Stimulated activated CD4-positive, alpha-beta T cell treated with anti-CD3 and anti-CD28 coated beads, TNF-alpha, amount 100 ng/mL, for 24 hours (primary cell): Measurements from ENCODE around the gene NTHL1.

Experiments used
- DNase-seq, 3 experiments: peaks; one replicate each; pipeline ENCODE4 v3.0.0-alpha.2; 2020; ENCODE audit warnings: low read depth in 3 of 3

Gene NTHL1

GRCh38 chr16:2084895-2085625 is 37.4 kb upstream of the NTHL1 start:
- no peak for DNase-seq

- DNase-seq, result no peak
Measured at GRCh38 chr16:2083876-2084780, 36.5 kb upstream of the NTHL1 start.

GRCh38 chr16:2083409-2083808 is 35.8 kb upstream of the NTHL1 start:
- no peak for DNase-seq

- no peak for DNase-seq
Measured at GRCh38 chr16:2082983-2083364, 35.3 kb upstream of the NTHL1 start.

GRCh38 chr16:2082171-2082982 is 34.7 kb upstream of the NTHL1 start:
- DNase-seq, result no peak

GRCh38 chr16:2081201-2082084 is 33.8 kb upstream of the NTHL1 start:
- no peak for DNase-seq

- DNase-seq, result no peak
Measured at GRCh38 chr16:2079991-2080390, 32.4 kb upstream of the NTHL1 start.

- no peak for DNase-seq
Measured at GRCh38 chr16:2079311-2079800, 31.7 kb upstream of the NTHL1 start.

- DNase-seq, result no peak
Measured at GRCh38 chr16:2078691-2079090, 31.1 kb upstream of the NTHL1 start.

GRCh38 chr16:2078096-2078495 is 30.5 kb upstream of the NTHL1 start:
- DNase-seq, result no peak

- no peak for DNase-seq
Measured at GRCh38 chr16:2077696-2078095, 30.1 kb upstream of the NTHL1 start.

- DNase-seq, result no peak
Measured at GRCh38 chr16:2077016-2077415, 29.4 kb upstream of the NTHL1 start.

- no peak for DNase-seq
Measured at GRCh38 chr16:2076072-2076865, 28.6 kb upstream of the NTHL1 start.

GRCh38 chr16:2075631-2076030 is 28.0 kb upstream of the NTHL1 start:
- DNase-seq, result no peak

GRCh38 chr16:2074071-2074470 is 26.4 kb upstream of the NTHL1 start:
- no peak for DNase-seq

GRCh38 chr16:2072926-2073325 is 25.3 kb upstream of the NTHL1 start:
- DNase-seq, result no peak

GRCh38 chr16:2071454-2072202 is 24.0 kb upstream of the NTHL1 start:
- DNase-seq, result no peak

- no peak for DNase-seq
Measured at GRCh38 chr16:2070576-2071453, 23.2 kb upstream of the NTHL1 start.
